GM12878 (cell line): ENCODE data around the gene SERPINB6.

Experiments
- BRCA1 ChIP-seq: IDR thresholded peaks from 2 replicates; pipeline ENCODE4 v1.6.1; 2011; ENCODE audit warnings: low read depth, low read length, improper control_type of control experiment
- CTCF ChIP-seq, 3 experiments: IDR thresholded peaks in 2 of 3; conservative IDR thresholded peaks in 1 of 3; 2 replicates each; pipeline ENCODE4 v1.5.1; 2011; ENCODE audit warnings: low read depth in 3 of 3, low read length in 3 of 3, mild to moderate bottlenecking in 3 of 3, control low read depth in 2 of 3, moderate library complexity in 2 of 3, inconsistent platforms in 1 of 3, mixed read lengths in 1 of 3; ENCODE audit not compliant: control insufficient read depth in 2 of 3, insufficient read depth in 1 of 3; ENCODE audit errors: extremely low read depth in 1 of 3
- MAX ChIP-seq: IDR thresholded peaks from 2 replicates; pipeline ENCODE4 v1.6.1; 2012; ENCODE audit warnings: low read depth, low read length, improper control_type of control experiment
- POLR2A ChIP-seq: IDR thresholded peaks from 2 replicates; pipeline ENCODE4 v1.6.1; 2011; ENCODE audit warnings: low read depth, mild to moderate bottlenecking, low read length
- RFX5 ChIP-seq: IDR thresholded peaks from 2 replicates; pipeline ENCODE4 v1.6.1; 2011; ENCODE audit warnings: low read depth, low read length, improper control_type of control experiment
- SMC3 ChIP-seq: IDR thresholded peaks from 2 replicates; pipeline ENCODE4 v1.6.1; 2011; ENCODE audit warnings: low read length, improper control_type of control experiment, borderline replicate concordance
- SP1 ChIP-seq: IDR thresholded peaks from one replicate; pipeline ENCODE4 v1.6.1; 2011; ENCODE audit warnings: low read depth, low read length
- SRF ChIP-seq, 2 experiments: IDR thresholded peaks; 2 replicates each; pipeline ENCODE4 v1.6.1; 2011; ENCODE audit warnings: low read depth in 2 of 2, low read length in 2 of 2, mild to moderate bottlenecking in 1 of 2, moderate library complexity in 1 of 2
- ZBTB4 ChIP-seq: fragments of 450-650 bp; formaldehyde crosslinking; IDR thresholded peaks from 2 replicates; pipeline ENCODE4 v1.4.0; 2022; ENCODE audit warnings: mild to moderate bottlenecking, moderate library complexity
- ZSCAN29 ChIP-seq: fragments of 450-650 bp; IDR thresholded peaks from 2 replicates; pipeline ENCODE4 v1.6.1; 2017; ENCODE audit warnings: mild to moderate bottlenecking, moderate library complexity
- TF ChIP-seq, protein P1 (sequence below): fragments of 450-650 bp; IDR thresholded peaks from 2 replicates; pipeline ENCODE4 v1.6.1; 2017; ENCODE audit warnings: mild to moderate bottlenecking

- no peak for TF ChIP-seq CTCF (IDR thresholded peaks at IDR 0.05 in 2 of 3, conservative IDR thresholded peaks at IDR 0.05 in 1 of 3; ENCODE audit: control insufficient read depth in 2 of 3, extremely low read depth in 1 of 3, insufficient read depth in 1 of 3, low read depth in 3 of 3, low read length in 3 of 3)
- TF ChIP-seq, protein P1, sequence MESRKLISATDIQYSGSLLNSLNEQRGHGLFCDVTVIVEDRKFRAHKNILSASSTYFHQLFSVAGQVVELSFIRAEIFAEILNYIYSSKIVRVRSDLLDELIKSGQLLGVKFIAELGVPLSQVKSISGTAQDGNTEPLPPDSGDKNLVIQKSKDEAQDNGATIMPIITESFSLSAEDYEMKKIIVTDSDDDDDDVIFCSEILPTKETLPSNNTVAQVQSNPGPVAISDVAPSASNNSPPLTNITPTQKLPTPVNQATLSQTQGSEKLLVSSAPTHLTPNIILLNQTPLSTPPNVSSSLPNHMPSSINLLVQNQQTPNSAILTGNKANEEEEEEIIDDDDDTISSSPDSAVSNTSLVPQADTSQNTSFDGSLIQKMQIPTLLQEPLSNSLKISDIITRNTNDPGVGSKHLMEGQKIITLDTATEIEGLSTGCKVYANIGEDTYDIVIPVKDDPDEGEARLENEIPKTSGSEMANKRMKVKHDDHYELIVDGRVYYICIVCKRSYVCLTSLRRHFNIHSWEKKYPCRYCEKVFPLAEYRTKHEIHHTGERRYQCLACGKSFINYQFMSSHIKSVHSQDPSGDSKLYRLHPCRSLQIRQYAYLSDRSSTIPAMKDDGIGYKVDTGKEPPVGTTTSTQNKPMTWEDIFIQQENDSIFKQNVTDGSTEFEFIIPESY = no peak
- no peak for TF ChIP-seq SP1
- no peak for TF ChIP-seq ZBTB4 (CRISPR knock-in tag)
- TF ChIP-seq MAX = no peak
- TF ChIP-seq POLR2A = no peak
- no peak for TF ChIP-seq SRF (IDR thresholded peaks at IDR 0.05; ENCODE audit: low read depth in 2 of 2, low read length in 2 of 2)
- TF ChIP-seq RFX5 = no peak
- TF ChIP-seq BRCA1 = no peak
- TF ChIP-seq SMC3 = no peak
- TF ChIP-seq ZSCAN29 = no peak
Measured at GRCh38 chr6:2951728-2952127, 19.6 kb downstream of the SERPINB6 start.
